Hippocampal formation (tissue), 2 donors: Measurements from ENCODE around the gene RAET1L.
"Not testable (repeated sequence)": the region's sequence is repeated elsewhere in the genome, so short reads cannot be mapped to it uniquely, and the experiment has no call there.

Experiments used
- DNase-seq, 2 donors: peaks; one replicate each; lab custom pipeline; 2025; lab: John Stamatoyannopoulos, UW

RAET1L gene

DNA sequence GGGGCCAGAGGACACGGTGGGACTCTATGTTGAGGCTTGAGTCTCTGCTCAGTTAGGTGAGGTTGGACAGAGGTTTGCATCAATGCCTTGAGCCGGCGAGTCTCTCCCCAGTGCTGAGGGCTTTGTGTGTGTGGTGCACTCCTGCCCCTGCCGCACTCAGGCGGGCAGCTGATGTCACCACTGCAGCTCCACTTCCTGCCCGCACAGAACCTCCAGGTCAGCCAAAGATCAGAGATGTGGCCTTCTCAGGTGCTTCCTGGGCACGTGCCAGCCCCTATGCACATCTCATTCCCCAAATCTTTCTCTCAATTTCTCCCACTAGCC is 33.9 kb downstream of the RAET1L start:
- not testable (repeated sequence) for DNase-seq

DNA sequence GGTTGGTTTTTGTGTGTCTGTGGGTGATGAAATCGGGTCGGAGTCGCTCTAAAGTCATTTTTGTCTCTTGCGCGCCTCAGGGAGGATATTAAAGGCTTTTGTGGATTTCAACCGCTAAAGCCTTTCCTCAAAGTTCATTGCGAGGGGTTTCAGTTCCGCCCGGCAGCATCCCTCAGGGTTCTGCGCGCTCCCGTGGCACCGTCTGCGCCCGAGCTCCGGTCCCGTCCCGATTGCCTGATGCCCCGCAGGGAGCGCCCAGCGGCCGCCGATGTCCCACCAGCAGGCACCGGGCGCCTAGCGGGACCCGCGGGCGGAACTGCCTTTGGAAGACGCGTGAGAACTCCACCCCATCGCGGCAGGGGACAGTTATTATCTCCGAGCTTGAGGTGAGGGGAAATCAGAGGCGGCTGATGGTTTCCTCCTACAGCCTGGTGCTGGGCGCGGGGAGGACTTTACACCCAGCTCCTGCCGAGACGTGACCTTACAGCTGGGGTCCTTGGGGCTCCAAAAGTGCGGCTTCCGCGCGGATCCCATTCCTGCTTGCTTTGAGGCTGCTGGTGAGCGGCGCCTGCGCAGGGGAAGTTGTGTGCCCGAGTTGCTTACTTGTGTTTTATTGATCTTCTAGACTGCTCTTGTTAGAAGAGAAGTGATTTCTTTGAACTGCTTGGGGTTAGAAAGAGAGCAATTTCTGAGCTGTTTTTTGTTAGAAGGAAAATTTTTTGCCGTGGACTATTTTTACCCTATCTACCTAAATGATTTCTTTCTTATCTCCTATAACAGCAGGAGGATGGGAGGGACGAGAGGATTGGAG is 34.5 kb downstream of the RAET1L start:
- DNase-seq: no peak

DNA sequence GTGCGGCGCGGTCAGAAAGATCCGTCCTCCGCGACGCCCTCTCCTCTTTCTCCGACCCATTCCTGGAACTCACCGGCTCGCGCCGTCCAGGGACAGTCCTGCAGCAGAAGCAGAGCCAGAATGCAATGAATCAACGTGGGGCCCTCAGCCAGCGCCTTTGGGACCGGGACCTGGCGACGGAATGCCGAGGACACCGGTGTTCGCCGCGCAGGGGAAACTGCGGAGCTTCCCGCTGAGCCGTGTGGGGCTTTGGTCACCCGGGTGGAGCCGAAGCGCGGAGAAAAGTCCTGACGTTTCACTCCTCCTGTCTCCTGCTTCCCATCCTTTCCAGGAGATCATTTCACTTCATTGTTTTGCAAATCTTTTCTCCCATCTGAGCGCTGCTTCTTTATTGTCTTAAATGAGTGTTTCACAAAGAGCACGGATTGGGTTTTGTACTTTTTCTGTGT is 35.1 kb downstream of the RAET1L start:
- DNase-seq: no peak

GRCh38 chr6:149988550-149989346 is 36.6 kb downstream of the RAET1L start:
- DNase-seq: no peak

DNA sequence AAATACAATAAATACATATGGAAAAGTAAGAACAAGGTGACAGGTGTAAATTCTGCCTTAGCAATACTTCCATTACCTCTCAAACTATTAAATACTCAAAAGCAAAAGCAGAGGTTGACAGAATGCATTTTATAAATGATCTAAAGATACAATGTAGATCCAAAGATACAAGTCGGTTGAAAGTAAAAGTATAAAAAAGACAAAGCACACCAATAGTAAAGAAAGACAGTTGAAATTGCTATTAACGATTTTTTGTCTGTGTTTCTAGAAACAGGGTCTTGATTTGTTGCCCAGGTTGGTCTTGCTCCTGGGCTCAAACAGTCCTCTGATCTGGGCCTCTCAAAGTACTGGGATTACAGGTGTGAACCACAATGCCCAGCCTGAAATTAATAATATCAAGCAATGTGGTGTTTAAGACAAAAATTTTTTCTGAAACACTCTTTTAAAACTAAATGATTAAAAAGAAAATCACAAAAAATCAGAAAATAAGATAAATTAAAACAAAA is 37.7 kb downstream of the RAET1L start:
- DNase-seq: no peak

GRCh38 chr6:149985481-149985937 is 39.8 kb downstream of the RAET1L start:
- no peak for DNase-seq

- no peak for DNase-seq
Observed at GRCh38 chr6:149984773-149985172, 40.6 kb downstream of the RAET1L start.

DNA sequence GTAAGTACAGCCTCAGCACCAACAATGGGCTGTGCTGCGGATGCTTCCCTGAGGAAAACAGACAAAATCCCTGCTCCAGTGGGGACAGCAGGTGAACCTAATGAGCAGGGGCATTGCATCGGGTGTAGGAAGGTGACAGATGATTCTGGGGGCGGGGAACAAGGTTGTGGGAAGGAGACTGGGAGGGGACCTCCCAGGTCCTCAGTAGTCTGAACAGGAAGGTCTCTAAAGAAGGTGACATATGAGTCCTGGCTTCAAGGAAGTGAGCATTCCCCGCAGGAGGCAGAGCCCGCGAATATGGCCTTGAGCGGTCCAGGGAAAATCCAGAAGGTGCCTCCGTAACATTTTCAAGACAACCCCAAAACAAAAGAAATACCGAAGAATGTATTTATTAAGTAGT is 42.2 kb downstream of the RAET1L start:
- no peak for DNase-seq

GRCh38 chr6:149979293-149979692 is 46.0 kb downstream of the RAET1L start:
- DNase-seq: no peak

- DNase-seq: no peak
Observed at GRCh38 chr6:149978610-149979009, 46.7 kb downstream of the RAET1L start.

DNA sequence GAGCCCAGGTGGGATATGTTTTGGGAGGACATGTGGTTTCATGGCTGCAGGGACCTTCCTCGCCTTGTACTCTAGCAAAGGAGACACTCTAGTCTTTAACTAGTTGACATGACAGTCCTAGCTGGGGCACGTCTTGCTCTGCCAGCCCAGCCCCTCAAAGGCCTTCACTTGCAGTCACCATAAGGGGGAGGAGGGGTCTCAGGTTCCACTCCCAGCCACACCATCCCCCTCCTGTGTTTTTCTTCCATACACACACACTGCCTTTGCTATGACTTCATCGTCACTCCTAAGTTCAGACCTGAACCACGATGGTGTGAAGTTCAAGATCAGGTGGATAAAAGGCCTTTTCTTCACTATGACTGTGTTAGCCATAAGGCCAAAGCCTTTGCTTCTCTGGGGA is 48.1 kb downstream of the RAET1L start:
- no peak for DNase-seq

GRCh38 chr6:149975400-149975799 is 49.9 kb downstream of the RAET1L start:
- no peak for DNase-seq

GRCh38 chr6:149974825-149975224 is 50.5 kb downstream of the RAET1L start:
- no peak for DNase-seq

- not testable (repeated sequence) for DNase-seq
Observed at GRCh38 chr6:149974394-149974793, 50.9 kb downstream of the RAET1L start.

DNA sequence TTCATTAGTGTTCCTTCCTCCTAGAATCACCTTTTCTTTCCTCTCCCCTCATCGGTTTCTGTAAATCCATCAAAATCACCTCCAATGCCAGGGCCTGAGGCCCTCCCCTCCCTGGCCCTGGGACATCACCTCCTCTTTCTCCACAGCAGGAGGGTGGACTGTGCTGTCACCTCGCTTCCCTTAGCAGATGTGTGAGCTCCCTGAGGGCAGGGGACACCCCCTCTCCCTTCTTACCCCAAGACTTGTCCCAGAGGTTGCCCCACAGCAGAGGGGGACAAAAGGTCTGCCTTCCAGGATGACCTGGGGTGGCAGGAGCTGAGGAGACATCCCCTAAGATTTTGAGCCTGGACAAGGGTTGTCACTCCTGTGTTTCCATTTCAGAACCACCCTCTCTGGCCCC is 55.7 kb downstream of the RAET1L start:
- DNase-seq: no peak

GRCh38 chr6:149968909-149969308 is 56.4 kb downstream of the RAET1L start:
- DNase-seq: not testable (repeated sequence)
